A549 (cell line): Measurements from ENCODE around the gene ALPP.

ENCODE experiments used
- EP300 ChIP-seq, 2 experiments: fragments of >200 bp; sonication (Bioruptor Twin); formaldehyde crosslinking; IDR thresholded peaks; 2 replicates in 1 of 2; 3 replicates in 1 of 2; pipeline ENCODE4 v1.6.1; 2016 to 2017
- JUN ChIP-seq, 2 experiments: fragments of >200 bp; sonication (Bioruptor Twin); formaldehyde crosslinking; IDR thresholded peaks; 2 replicates in 1 of 2; 3 replicates in 1 of 2; pipeline ENCODE4 v1.6.1; 2016 to 2017
- PHF8 ChIP-seq: fragments of 200-600 bp; sonication (generic); IDR thresholded peaks from 2 replicates; pipeline ENCODE4 v1.6.1; 2016; ENCODE audit warnings: low read depth, mild to moderate bottlenecking, antibody characterized with exemption, moderate library complexity, borderline replicate concordance
- POLR2A ChIP-seq: IDR thresholded peaks from 2 replicates; pipeline ENCODE4 v1.6.1; 2012; ENCODE audit warnings: mild to moderate bottlenecking, low read length
- RNF2 ChIP-seq: fragments of 200-600 bp; sonication (generic); IDR thresholded peaks from 2 replicates; pipeline ENCODE4 v1.6.1; 2016; ENCODE audit warnings: low read depth, mild to moderate bottlenecking, antibody characterized with exemption, moderate library complexity, borderline replicate concordance
- TF ChIP-seq, protein P1 (sequence below): IDR thresholded peaks from 2 replicates; pipeline ENCODE4 v1.6.1; 2012
- TF ChIP-seq, protein P2 (sequence below): fragments of >200 bp; sonication (Bioruptor Twin); formaldehyde crosslinking; IDR thresholded peaks from 3 replicates; pipeline ENCODE4 v1.5.1; 2016

DNA sequence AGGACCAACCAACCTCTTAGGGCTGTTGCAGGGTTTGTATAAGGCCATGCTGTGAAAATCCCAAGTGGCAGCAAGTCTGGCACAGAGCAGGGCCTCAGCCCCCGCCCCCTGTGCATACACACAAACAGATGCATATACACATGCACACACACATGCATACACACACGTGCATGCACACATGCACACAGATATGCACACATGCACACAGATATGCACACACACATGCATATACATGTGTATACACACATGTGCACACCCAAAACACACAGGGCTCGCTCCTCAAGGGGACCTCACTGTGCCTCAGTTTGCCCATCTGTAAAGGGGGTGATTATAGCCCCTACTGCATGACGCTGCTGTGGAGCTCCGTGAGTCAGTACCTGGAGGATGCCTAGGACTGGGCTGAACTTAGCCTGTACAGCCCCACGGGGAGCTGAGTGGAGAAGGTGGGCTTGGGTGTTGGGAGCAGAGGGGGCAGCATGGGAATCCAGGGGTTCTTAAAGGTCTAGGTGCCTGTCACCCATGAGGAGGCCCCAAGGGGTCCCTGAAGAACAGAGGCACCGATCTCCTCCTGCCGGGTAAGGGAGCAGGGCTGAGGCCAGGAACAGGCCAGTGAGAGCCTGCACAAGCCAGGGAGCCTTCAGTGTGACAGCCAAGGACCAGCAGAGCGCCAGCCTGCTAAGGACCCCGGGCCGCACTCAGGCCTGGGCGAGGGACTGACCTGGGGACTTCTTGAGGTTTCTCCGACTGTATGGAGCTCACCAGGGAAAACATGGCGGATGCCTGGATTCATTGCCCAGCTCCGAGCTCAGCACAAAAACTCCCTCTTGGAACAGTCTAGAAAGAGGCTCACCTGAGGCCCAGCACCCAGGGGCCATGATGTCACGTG, 53.4 kb downstream of the ALPP start:
- TF ChIP-seq, protein P1, sequence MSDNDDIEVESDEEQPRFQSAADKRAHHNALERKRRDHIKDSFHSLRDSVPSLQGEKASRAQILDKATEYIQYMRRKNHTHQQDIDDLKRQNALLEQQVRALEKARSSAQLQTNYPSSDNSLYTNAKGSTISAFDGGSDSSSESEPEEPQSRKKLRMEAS = no peak
- no peak for TF ChIP-seq POLR2A
- no peak for TF ChIP-seq RNF2
- TF ChIP-seq, protein P2, sequence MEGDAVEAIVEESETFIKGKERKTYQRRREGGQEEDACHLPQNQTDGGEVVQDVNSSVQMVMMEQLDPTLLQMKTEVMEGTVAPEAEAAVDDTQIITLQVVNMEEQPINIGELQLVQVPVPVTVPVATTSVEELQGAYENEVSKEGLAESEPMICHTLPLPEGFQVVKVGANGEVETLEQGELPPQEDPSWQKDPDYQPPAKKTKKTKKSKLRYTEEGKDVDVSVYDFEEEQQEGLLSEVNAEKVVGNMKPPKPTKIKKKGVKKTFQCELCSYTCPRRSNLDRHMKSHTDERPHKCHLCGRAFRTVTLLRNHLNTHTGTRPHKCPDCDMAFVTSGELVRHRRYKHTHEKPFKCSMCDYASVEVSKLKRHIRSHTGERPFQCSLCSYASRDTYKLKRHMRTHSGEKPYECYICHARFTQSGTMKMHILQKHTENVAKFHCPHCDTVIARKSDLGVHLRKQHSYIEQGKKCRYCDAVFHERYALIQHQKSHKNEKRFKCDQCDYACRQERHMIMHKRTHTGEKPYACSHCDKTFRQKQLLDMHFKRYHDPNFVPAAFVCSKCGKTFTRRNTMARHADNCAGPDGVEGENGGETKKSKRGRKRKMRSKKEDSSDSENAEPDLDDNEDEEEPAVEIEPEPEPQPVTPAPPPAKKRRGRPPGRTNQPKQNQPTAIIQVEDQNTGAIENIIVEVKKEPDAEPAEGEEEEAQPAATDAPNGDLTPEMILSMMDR = no peak
- no peak for TF ChIP-seq PHF8
- no peak for TF ChIP-seq EP300 (IDR thresholded peaks at IDR 0.05)
- TF ChIP-seq JUN (IDR thresholded peaks at IDR 0.05) = no peak
